Lower leg skin (tissue), 4 donors: Measurements from ENCODE around the gene PLD3. TPM values are rescaled to one million over a fixed set of nuclear protein-coding genes. Genes with fewer than 3 reads are reported as not detected.
"Not testable (repeated sequence)": the region's sequence is repeated elsewhere in the genome, so short reads cannot be mapped to it uniquely, and the experiment has no call there.

ENCODE experiments used
- DNase-seq, 2 donors: peaks; one replicate each; pipeline ENCODE4 v3.0.0-alpha.2; 2019; ENCODE audit warnings: low spot score in 2 of 2
- H3K4me3 ChIP-seq: fragments of 200-600 bp; sonication (generic); 2 replicates; pipeline ENCODE4 v1.5.1; 2017; ENCODE audit warnings: mild to moderate bottlenecking, low read depth; ENCODE audit not compliant: poor library complexity, severe bottlenecking
- POLR2A ChIP-seq, 2 donors: fragments of 450-650 bp; IDR thresholded peaks; one replicate each; pipeline ENCODE4 v1.6.1; 2016 to 2017; ENCODE audit warnings: antibody characterized with exemption in 2 of 2, mild to moderate bottlenecking in 1 of 2, moderate library complexity in 1 of 2
- WGBS, 2 donors: methylation state at CpG; one replicate each; pipeline ENCODE4 v1.1.5; 2018; 5-methylcytosine and 5-hydroxymethylcytosine counted together
- intact Hi-C: fragments of 100-400 bp; cut with DNase I; formaldehyde crosslinking; loops from one replicate; pipeline ENCODE4 v1.15.0; 2023; ENCODE audit warnings: low total_unique reads
- total RNA-seq, 4 donors: library from RNA; depleted of rRNA; stranded (reverse); fragments of >200 nt; gene quantifications; one replicate each; pipeline ENCODE4 v1.1.0, GENCODE V29; 2016
- TF ChIP-seq, protein P1 (sequence below), 3 donors: fragments of 450-650 bp; IDR thresholded peaks; one replicate each; pipeline ENCODE4 v1.5.1; 2016; ENCODE audit warnings: antibody characterized with exemption in 3 of 3, mild to moderate bottlenecking in 3 of 3, moderate library complexity in 2 of 3

PLD3 gene
- total RNA-seq, 4 donors from 2014 or later = 188 to 287 (median 256) TPM

GRCh38 chr19:40322271-40322610, 26.3 kb upstream of the PLD3 start:
- intact Hi-C loops = no loop called here
- 91 to 92% methylated on average over 7 of the region's 7 CpGs for WGBS, 2 donors
- DNase-seq = no peak
- TF ChIP-seq, protein P1, sequence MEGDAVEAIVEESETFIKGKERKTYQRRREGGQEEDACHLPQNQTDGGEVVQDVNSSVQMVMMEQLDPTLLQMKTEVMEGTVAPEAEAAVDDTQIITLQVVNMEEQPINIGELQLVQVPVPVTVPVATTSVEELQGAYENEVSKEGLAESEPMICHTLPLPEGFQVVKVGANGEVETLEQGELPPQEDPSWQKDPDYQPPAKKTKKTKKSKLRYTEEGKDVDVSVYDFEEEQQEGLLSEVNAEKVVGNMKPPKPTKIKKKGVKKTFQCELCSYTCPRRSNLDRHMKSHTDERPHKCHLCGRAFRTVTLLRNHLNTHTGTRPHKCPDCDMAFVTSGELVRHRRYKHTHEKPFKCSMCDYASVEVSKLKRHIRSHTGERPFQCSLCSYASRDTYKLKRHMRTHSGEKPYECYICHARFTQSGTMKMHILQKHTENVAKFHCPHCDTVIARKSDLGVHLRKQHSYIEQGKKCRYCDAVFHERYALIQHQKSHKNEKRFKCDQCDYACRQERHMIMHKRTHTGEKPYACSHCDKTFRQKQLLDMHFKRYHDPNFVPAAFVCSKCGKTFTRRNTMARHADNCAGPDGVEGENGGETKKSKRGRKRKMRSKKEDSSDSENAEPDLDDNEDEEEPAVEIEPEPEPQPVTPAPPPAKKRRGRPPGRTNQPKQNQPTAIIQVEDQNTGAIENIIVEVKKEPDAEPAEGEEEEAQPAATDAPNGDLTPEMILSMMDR (IDR thresholded peaks at IDR 0.05) = no peak
- no peak for TF ChIP-seq POLR2A (IDR thresholded peaks at IDR 0.05)
- no peak overlapping the region for H3K4me3 ChIP-seq

DNA sequence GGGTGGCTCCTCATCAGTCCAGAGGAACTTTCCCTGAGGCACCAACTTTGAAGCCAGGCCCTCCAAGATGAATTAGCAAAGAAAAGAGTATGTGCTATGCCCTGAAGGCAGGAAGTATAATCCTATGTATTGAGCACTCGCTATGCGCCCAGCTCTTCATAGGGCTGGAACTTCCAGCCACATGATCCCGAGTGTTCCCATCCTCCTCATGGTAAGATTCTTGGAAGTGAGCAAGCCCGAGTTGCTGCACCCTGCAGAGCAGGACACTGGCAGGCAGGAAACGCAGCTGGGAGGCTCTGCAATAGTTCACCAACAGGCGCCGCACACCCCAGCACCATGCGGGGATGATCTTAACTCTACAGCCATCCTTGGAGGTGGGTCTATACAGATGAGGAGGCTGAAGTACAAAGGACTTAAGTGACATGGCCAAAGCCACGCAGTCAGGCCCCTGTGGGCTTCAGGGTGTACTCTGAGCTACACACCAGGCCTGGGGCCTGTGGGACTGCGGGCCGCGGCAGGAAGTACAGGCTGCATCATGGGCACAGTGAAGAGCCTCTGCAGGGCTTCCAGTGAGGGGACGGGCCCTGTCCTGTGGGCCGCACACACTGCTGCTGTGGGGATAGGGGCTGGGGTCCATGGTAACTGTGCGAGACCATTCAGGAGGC, 25.4 kb upstream of the PLD3 start:
- 81 to 82% methylated on average over 14 to 15 of the region's 15 CpGs for WGBS, 2 donors
- no peak for DNase-seq
- TF ChIP-seq, protein P1 (IDR thresholded peaks at IDR 0.05) = no peak
- no peak for TF ChIP-seq POLR2A (IDR thresholded peaks at IDR 0.05)
- intact Hi-C loops = no loop called here
- no peak overlapping the region for H3K4me3 ChIP-seq

GRCh38 chr19:40323705-40324104, 24.8 kb upstream of the PLD3 start:
- no peak for DNase-seq
- intact Hi-C loops = no loop called here
- 76 to 84% methylated on average over 13 of the region's 13 CpGs for WGBS, 2 donors
- H3K4me3 ChIP-seq = no peak overlapping the region
- no peak for TF ChIP-seq POLR2A (IDR thresholded peaks at IDR 0.05)
- TF ChIP-seq, protein P1 (IDR thresholded peaks at IDR 0.05) = no peak

GRCh38 chr19:40326201-40326600, 22.3 kb upstream of the PLD3 start:
- no peak for DNase-seq
- intact Hi-C loops = no loop called here
- no peak overlapping the region for H3K4me3 ChIP-seq
- 91 to 92% methylated on average over 14 of the region's 14 CpGs for WGBS, 2 donors
- TF ChIP-seq POLR2A (IDR thresholded peaks at IDR 0.05) = no peak
- TF ChIP-seq, protein P1 (IDR thresholded peaks at IDR 0.05) = no peak

DNA sequence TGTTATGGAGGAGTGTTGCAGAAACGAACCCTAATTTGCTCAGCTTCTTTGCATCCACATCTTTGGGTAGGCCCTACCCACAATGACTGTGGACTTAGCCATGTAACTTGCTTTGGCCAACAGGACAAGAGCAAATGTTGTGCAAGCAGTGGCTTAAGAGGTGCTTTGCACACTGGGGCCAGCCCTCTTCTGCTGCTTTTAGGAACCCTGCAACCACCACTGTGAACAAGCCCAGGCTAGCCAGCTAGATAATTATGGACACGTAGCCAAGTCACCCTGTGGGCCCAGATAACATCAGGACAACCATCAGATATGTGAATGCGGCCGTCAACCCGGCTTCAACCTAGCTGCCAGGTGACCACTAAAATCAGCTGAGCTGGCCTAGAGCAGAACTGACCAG, 17.4 kb upstream of the PLD3 start:
- no peak for TF ChIP-seq POLR2A (IDR thresholded peaks at IDR 0.05)
- TF ChIP-seq, protein P1 (IDR thresholded peaks at IDR 0.05) = no peak
- no peak overlapping the region for H3K4me3 ChIP-seq
- intact Hi-C loops = no loop called here
- no peak for DNase-seq
- 55 to 63% methylated on average over 5 of the region's 5 CpGs for WGBS, 2 donors

- WGBS, 2 donors = 89 to 93% methylated on average over 6 of the region's 6 CpGs
- no peak overlapping the region for H3K4me3 ChIP-seq
- intact Hi-C loops = no loop called here
- no peak for DNase-seq
- TF ChIP-seq POLR2A (IDR thresholded peaks at IDR 0.05) = no peak
- TF ChIP-seq, protein P1 (IDR thresholded peaks at IDR 0.05) = no peak
Observed at GRCh38 chr19:40332669-40333068, 15.8 kb upstream of the PLD3 start.

DNA sequence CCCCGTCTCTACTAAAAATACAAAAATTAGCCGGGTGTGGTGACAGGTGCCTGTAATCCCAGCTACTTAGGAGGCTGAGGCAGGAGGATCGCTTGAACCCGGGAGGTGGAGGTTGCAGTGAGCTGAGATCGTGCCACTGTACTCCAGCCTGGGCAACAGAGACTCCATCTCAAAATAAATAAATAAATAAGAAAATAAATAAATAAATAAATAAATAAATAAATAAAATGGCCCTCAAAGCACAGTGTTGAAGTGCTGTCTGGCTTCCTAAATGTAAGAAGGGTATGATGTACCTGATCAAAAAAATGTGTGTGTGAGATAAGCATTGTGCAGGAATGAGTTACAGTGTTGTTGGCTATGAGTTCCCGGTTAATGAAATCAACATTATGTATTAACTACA, 15.4 kb upstream of the PLD3 start:
- intact Hi-C loops, H3K4me3 ChIP-seq, DNase-seq: not testable (repeated sequence)
- WGBS, 2 donors = 93 to 95% methylated on average over 6 of the region's 6 CpGs
